Endothelial cell of umbilical vein (primary cell): ENCODE results near the gene PIP5K1C.

Experiments used
- EZH2 ChIP-seq: IDR thresholded peaks from 2 replicates; pipeline ENCODE4 v1.6.1; 2012; ENCODE audit warnings: borderline replicate concordance, low read depth, mild to moderate bottlenecking, moderate library complexity, low read length, inconsistent platforms; ENCODE audit not compliant: severe bottlenecking
- GATA2 ChIP-seq: IDR thresholded peaks from 2 replicates; pipeline ENCODE4 v1.7.0; 2011; ENCODE audit warnings: low read depth, mild to moderate bottlenecking, moderate library complexity, mixed read lengths, low read length; ENCODE audit not compliant: insufficient read length, insufficient read depth
- JUN ChIP-seq: IDR thresholded peaks from 2 replicates; pipeline ENCODE4 v1.6.1; 2011; ENCODE audit warnings: borderline replicate concordance, low read depth; ENCODE audit not compliant: insufficient read length, insufficient read depth
- MAX ChIP-seq: IDR thresholded peaks from 2 replicates; pipeline ENCODE4 v1.6.1; 2011; ENCODE audit not compliant: insufficient read depth, insufficient read length
- MYC ChIP-seq: IDR thresholded peaks from one replicate; pipeline ENCODE4 v1.6.1; 2011; ENCODE audit warnings: mild to moderate bottlenecking, low read depth, low read length
- POLR2A ChIP-seq: IDR thresholded peaks from 2 replicates; pipeline ENCODE4 v1.6.1; 2012; ENCODE audit warnings: low read depth, mild to moderate bottlenecking, control low read depth, low read length
- POLR2AphosphoS5 ChIP-seq: IDR thresholded peaks from 2 replicates; pipeline ENCODE4 v1.6.1; 2012; ENCODE audit warnings: low read depth, mild to moderate bottlenecking, control low read depth, low read length, moderate library complexity; ENCODE audit not compliant: insufficient read depth
- TF ChIP-seq, protein P1 (sequence below), 2 donors: IDR thresholded peaks; 1 replicate in 1 of 2; 2 replicates in 1 of 2; pipeline ENCODE4 v1.5.1; 2011; ENCODE audit warnings: low read length in 2 of 2, mild to moderate bottlenecking in 2 of 2, moderate library complexity in 2 of 2, control low read depth in 1 of 2, inconsistent platforms in 1 of 2, low read depth in 1 of 2; ENCODE audit not compliant: insufficient read depth in 1 of 2; ENCODE audit errors: extremely low read depth in 1 of 2

DNA sequence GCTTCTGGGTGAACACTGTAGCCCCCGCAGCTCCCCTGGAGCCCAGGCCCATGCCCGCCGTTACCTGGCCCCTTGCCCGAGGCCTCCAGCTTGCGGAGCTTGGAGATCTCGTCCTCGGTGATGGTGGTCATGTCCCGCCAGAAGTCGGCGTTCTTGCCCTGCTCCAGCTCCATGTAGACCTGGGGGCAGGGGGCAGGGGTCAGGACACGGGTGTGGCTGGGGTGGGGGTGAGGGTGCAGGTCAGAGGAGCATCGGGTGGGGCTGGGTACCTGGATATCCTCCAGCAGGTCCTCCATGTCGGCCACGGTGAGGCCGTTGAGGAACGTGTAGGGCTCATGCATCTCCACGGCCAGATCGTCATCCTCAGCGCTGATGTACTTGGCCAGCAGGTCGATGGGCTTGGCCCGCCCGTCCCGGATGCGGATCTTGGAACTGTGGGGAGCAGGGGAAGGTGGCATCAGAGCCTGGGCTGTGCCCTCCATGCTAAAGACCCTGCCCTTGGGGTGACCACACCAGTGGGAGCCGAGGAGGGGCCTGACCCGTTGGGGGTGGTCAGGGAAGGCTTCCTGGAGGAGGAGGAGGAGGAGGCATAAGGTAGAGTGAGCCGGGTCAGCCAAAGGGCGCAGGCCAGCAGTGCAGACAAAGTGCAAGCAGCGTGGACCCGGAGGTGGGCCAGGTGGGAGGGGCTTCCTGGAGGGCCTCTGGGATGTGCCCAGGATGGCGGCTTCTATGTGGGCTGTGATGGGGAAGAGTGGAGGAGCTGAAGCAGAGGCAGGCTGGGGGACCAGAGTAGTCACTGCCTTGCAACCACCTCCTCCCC, 81.2 kb downstream of the PIP5K1C start:
- TF ChIP-seq, protein P1, sequence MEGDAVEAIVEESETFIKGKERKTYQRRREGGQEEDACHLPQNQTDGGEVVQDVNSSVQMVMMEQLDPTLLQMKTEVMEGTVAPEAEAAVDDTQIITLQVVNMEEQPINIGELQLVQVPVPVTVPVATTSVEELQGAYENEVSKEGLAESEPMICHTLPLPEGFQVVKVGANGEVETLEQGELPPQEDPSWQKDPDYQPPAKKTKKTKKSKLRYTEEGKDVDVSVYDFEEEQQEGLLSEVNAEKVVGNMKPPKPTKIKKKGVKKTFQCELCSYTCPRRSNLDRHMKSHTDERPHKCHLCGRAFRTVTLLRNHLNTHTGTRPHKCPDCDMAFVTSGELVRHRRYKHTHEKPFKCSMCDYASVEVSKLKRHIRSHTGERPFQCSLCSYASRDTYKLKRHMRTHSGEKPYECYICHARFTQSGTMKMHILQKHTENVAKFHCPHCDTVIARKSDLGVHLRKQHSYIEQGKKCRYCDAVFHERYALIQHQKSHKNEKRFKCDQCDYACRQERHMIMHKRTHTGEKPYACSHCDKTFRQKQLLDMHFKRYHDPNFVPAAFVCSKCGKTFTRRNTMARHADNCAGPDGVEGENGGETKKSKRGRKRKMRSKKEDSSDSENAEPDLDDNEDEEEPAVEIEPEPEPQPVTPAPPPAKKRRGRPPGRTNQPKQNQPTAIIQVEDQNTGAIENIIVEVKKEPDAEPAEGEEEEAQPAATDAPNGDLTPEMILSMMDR (IDR thresholded peaks at IDR 0.05; ENCODE audit: extremely low read depth in 1 of 2, insufficient read depth in 1 of 2, low read depth in 1 of 2, low read length in 2 of 2) = no peak
- no peak for TF ChIP-seq EZH2
- no peak for TF ChIP-seq POLR2AphosphoS5
- no peak for TF ChIP-seq POLR2A
- no peak for TF ChIP-seq MAX
- no peak for TF ChIP-seq MYC
- TF ChIP-seq GATA2 = no peak
- no peak for TF ChIP-seq JUN
